Endothelial cell of umbilical vein (primary cell): ENCODE data around the gene SPAG4. TPM values are rescaled to one million over a fixed set of nuclear protein-coding genes. Genes with fewer than 3 reads are reported as not detected.

Experiments
- BruUV-seq: library from RNA; stranded (reverse); fragments of 400-500 nt; replicated peaks from 2 replicates; lab custom pipeline; 2021; lab: Mats Ljungman, UMichigan
- CTCF ChIA-PET: fragments of 300-600, 350-600 bp; sonication (Branson Sonifier 250); formaldehyde crosslinking; loops from one replicate; lab custom pipeline; 2021; ENCODE audit warnings: antibody characterized with exemption, inconsistent platforms; lab: Charles Lee
- POLR2A ChIA-PET: fragments of 300-600, 350-600 bp; sonication (Branson Sonifier 250); formaldehyde crosslinking; loops from one replicate; lab custom pipeline; 2021; ENCODE audit warnings: antibody characterized with exemption, inconsistent platforms; lab: Charles Lee
- DNase-seq: peaks from one replicate; pipeline ENCODE4 v3.0.0-alpha.2; 2011; ENCODE audit warnings: low read depth, low spot score
- FAIRE-seq: peaks from 2 replicates; lab custom pipeline; 2011; peaks lifted over from hg19 to GRCh38; lab: Jason Lieb, UNC
- H2AFZ ChIP-seq: 2 replicates; pipeline ENCODE4 v1.6.0; 2012; ENCODE audit warnings: low read depth, low read length, control low read depth, inconsistent platforms
- H3K27ac ChIP-seq: 2 replicates; pipeline ENCODE4 v1.5.1; 2011; ENCODE audit warnings: low read depth, mild to moderate bottlenecking, control low read depth, low read length, moderate library complexity; ENCODE audit not compliant: insufficient read depth
- H3K27me3 ChIP-seq, 2 experiments: 2 replicates each; pipeline versions ENCODE4 v1.6.0 to v1.6.1; 2011; ENCODE audit warnings: low read length in 2 of 2, mixed read lengths in 1 of 2; ENCODE audit not compliant: control insufficient read depth in 2 of 2, insufficient read depth in 2 of 2
- H3K36me3 ChIP-seq, 2 experiments: 2 replicates in 1 of 2; 3 replicates in 1 of 2; pipeline ENCODE4 v1.5.1; 2011; ENCODE audit warnings: low read length in 2 of 2, mild to moderate bottlenecking in 1 of 2, moderate library complexity in 1 of 2; ENCODE audit not compliant: control insufficient read depth in 2 of 2, insufficient read depth in 2 of 2; ENCODE audit errors: extremely low read depth in 1 of 2
- H3K4me1 ChIP-seq: 3 replicates; pipeline ENCODE4 v1.5.1; 2011; ENCODE audit warnings: mild to moderate bottlenecking, low read length; ENCODE audit not compliant: control insufficient read depth, insufficient read depth; ENCODE audit errors: extremely low read depth
- H3K4me2 ChIP-seq: 2 replicates; pipeline ENCODE4 v1.6.1; 2011; ENCODE audit warnings: low read length, control low read depth, mixed read lengths; ENCODE audit not compliant: insufficient read depth
- H3K4me3 ChIP-seq, 3 experiments: fragments of 200-600 bp in 1 of 3; sonication (generic), shearing (Covaris generic) in 1 of 3; replicated peaks in 1 of 3; 2 replicates each; pipeline ENCODE4 v1.5.1; 2011 to 2016; ENCODE audit warnings: control low read depth in 3 of 3, low read length in 3 of 3, mild to moderate bottlenecking in 2 of 3, inconsistent platforms in 1 of 3, low read depth in 1 of 3, moderate library complexity in 1 of 3; ENCODE audit not compliant: insufficient read depth in 1 of 3
- H3K79me2 ChIP-seq: 2 replicates; pipeline ENCODE4 v1.6.0; 2012; ENCODE audit warnings: low read length, inconsistent platforms; ENCODE audit not compliant: control insufficient read depth, insufficient read depth
- H3K9ac ChIP-seq: replicated peaks from 2 replicates; pipeline ENCODE3; 2011; ENCODE audit warnings: low read length, control low read depth; ENCODE audit not compliant: insufficient read depth; ENCODE audit errors: extremely low read depth
- H3K9me1 ChIP-seq: replicated peaks from 3 replicates; pipeline ENCODE4 v1.6.0; 2011; ENCODE audit warnings: mild to moderate bottlenecking, low read length; ENCODE audit not compliant: control insufficient read depth, insufficient read depth; ENCODE audit errors: extremely low read depth
- H3K9me3 ChIP-seq: replicated peaks from 2 replicates; pipeline ENCODE4 v1.5.1; 2012; ENCODE audit warnings: low read length, inconsistent platforms; ENCODE audit not compliant: control insufficient read depth, insufficient read depth
- H4K20me1 ChIP-seq: replicated peaks from 2 replicates; pipeline ENCODE3; 2011; ENCODE audit warnings: mild to moderate bottlenecking, low read length; ENCODE audit not compliant: control insufficient read depth, insufficient read depth; ENCODE audit errors: extremely low read depth
- EZH2 ChIP-seq: IDR thresholded peaks from 2 replicates; pipeline ENCODE4 v1.6.1; 2012; ENCODE audit warnings: borderline replicate concordance, low read depth, mild to moderate bottlenecking, moderate library complexity, low read length, inconsistent platforms; ENCODE audit not compliant: severe bottlenecking
- FOS ChIP-seq: IDR thresholded peaks from 2 replicates; pipeline ENCODE4 v1.6.1; 2011; ENCODE audit warnings: mild to moderate bottlenecking, low read length, moderate library complexity, borderline replicate concordance; ENCODE audit not compliant: insufficient read depth
- GATA2 ChIP-seq: IDR thresholded peaks from 2 replicates; pipeline ENCODE4 v1.7.0; 2011; ENCODE audit warnings: low read depth, mild to moderate bottlenecking, moderate library complexity, mixed read lengths, low read length; ENCODE audit not compliant: insufficient read length, insufficient read depth
- JUN ChIP-seq: IDR thresholded peaks from 2 replicates; pipeline ENCODE4 v1.6.1; 2011; ENCODE audit warnings: borderline replicate concordance, low read depth; ENCODE audit not compliant: insufficient read length, insufficient read depth
- MAX ChIP-seq: IDR thresholded peaks from 2 replicates; pipeline ENCODE4 v1.6.1; 2011; ENCODE audit not compliant: insufficient read depth, insufficient read length
- MYC ChIP-seq: IDR thresholded peaks from one replicate; pipeline ENCODE4 v1.6.1; 2011; ENCODE audit warnings: mild to moderate bottlenecking, low read depth, low read length
- POLR2A ChIP-seq: IDR thresholded peaks from 2 replicates; pipeline ENCODE4 v1.6.1; 2012; ENCODE audit warnings: low read depth, mild to moderate bottlenecking, control low read depth, low read length
- POLR2AphosphoS5 ChIP-seq: IDR thresholded peaks from 2 replicates; pipeline ENCODE4 v1.6.1; 2012; ENCODE audit warnings: low read depth, mild to moderate bottlenecking, control low read depth, low read length, moderate library complexity; ENCODE audit not compliant: insufficient read depth
- dilution Hi-C: fragments of 300-500 bp; cut with MboI; formaldehyde crosslinking; loops from one replicate; pipeline ENCODE4 v1.15.0; 2019; ENCODE audit warnings: low sequenced_read_pairs; ENCODE audit not compliant: extremely low pct_ligation_motif_present
- intact Hi-C: fragments of 100-400 bp; cut with micrococcal nuclease; formaldehyde crosslinking; loops from one replicate; pipeline ENCODE4 v1.10.0; 2022
- polyA plus RNA-seq, 4 experiments: library from polyadenylated mRNA; depleted of rRNA in 3 of 4; stranded (reverse) in 3 of 4; unstranded in 1 of 4; fragments of >200 nt; gene quantifications; 2 replicates each; pipeline versions ENCODE4 v1.2.1 to v1.2.3, GENCODE V29; 2011 to 2012; ENCODE audit warnings: missing spikeins in 1 of 4
- total RNA-seq: library from RNA; stranded (reverse); gene quantifications from 2 replicates; pipeline ENCODE4 v1.2.3, GENCODE V29; 2021
- TF ChIP-seq, protein P1 (sequence below), 2 donors: IDR thresholded peaks; 1 replicate in 1 of 2; 2 replicates in 1 of 2; pipeline ENCODE4 v1.5.1; 2011; ENCODE audit warnings: low read length in 2 of 2, mild to moderate bottlenecking in 2 of 2, moderate library complexity in 2 of 2, control low read depth in 1 of 2, inconsistent platforms in 1 of 2, low read depth in 1 of 2; ENCODE audit not compliant: insufficient read depth in 1 of 2; ENCODE audit errors: extremely low read depth in 1 of 2

SPAG4 gene
- total and polyA plus RNA-seq, 2 donors (not counting 3 experiments of a cell fraction or from before 2014, with no cell fraction given): 3.7 to 9.5 TPM

- H3K27me3 ChIP-seq: no peaks in the 10 kb centered on the region
- H3K9me3 ChIP-seq: no peaks in the 10 kb centered on the region
- H3K36me3 ChIP-seq: peaks cover 19 to 21% of the 10 kb centered on the region in 2 experiments
- H2AFZ ChIP-seq: no peak overlapping the region
- no peaks in the 10 kb centered on the region for H3K4me1 ChIP-seq
- peaks cover 11% of the 10 kb centered on the region for H4K20me1 ChIP-seq
- POLR2A ChIA-PET: no interaction called here
- CTCF ChIA-PET: interaction anchor here (1.2 kb wide), 1 partner anchor 10 kb away, joined by 3 read pairs; no protein-coding TSS in a partner anchor
- intact Hi-C loops (no loop called here), dilution Hi-C loops (no loop called here)
- no peaks in the 10 kb centered on the region for H3K9me1 ChIP-seq
- no peak overlapping the region for H3K9ac ChIP-seq
- FAIRE-seq (peak; percentile 12), DNase-seq (no peak)
- H3K4me3 ChIP-seq: no peak overlapping the region
- peaks cover 94% of the 10 kb centered on the region for H3K79me2 ChIP-seq
- BruUV-seq: no TSS peak
- no peak overlapping the region for H3K4me2 ChIP-seq
- no peak overlapping the region for H3K27ac ChIP-seq
- no peak for TF ChIP-seq POLR2AphosphoS5
- TF ChIP-seq GATA2: no peak
- TF ChIP-seq MAX: no peak
- TF ChIP-seq, protein P1, sequence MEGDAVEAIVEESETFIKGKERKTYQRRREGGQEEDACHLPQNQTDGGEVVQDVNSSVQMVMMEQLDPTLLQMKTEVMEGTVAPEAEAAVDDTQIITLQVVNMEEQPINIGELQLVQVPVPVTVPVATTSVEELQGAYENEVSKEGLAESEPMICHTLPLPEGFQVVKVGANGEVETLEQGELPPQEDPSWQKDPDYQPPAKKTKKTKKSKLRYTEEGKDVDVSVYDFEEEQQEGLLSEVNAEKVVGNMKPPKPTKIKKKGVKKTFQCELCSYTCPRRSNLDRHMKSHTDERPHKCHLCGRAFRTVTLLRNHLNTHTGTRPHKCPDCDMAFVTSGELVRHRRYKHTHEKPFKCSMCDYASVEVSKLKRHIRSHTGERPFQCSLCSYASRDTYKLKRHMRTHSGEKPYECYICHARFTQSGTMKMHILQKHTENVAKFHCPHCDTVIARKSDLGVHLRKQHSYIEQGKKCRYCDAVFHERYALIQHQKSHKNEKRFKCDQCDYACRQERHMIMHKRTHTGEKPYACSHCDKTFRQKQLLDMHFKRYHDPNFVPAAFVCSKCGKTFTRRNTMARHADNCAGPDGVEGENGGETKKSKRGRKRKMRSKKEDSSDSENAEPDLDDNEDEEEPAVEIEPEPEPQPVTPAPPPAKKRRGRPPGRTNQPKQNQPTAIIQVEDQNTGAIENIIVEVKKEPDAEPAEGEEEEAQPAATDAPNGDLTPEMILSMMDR (IDR thresholded peaks at IDR 0.05; ENCODE audit: extremely low read depth in 1 of 2, insufficient read depth in 1 of 2, low read depth in 1 of 2, low read length in 2 of 2): no peak
- TF ChIP-seq POLR2A: no peak
- no peak for TF ChIP-seq FOS
- no peak for TF ChIP-seq EZH2
- no peak for TF ChIP-seq MYC
- TF ChIP-seq JUN: no peak
Measured at GRCh38 chr20:35651958-35652357, 36.3 kb downstream of the SPAG4 start.
